Stimulated activated CD8-positive, alpha-beta memory T cell treated with anti-CD3 and anti-CD28 coated beads, Interleukin-7, amount 100 ng/mL, for 24 hours (primary cell): ENCODE data around the gene KIR3DL1.
"Not testable (repeated sequence)": the region's sequence is repeated elsewhere in the genome, so short reads cannot be mapped to it uniquely, and the experiment has no call there.

Experiments used
- DNase-seq: peaks from one replicate; pipeline ENCODE4 v3.0.0-alpha.2; 2020; ENCODE audit warnings: low read depth

KIR3DL1 gene

GRCh38 chr19:54814571-54814970, 1.7 kb upstream of the KIR3DL1 start:
- DNase-seq, result not testable (repeated sequence)

- no peak for DNase-seq
Observed at GRCh38 chr19:54817670-54818536, 1.6 kb downstream of the KIR3DL1 start.

GRCh38 chr19:54824416-54824815, 8.1 kb downstream of the KIR3DL1 start:
- DNase-seq, result not testable (repeated sequence)

- not testable (repeated sequence) for DNase-seq
Observed at GRCh38 chr19:54825326-54825725, 9.1 kb downstream of the KIR3DL1 start.

GRCh38 chr19:54828064-54828463, 11.8 kb downstream of the KIR3DL1 start:
- DNase-seq, result not testable (repeated sequence)

DNA sequence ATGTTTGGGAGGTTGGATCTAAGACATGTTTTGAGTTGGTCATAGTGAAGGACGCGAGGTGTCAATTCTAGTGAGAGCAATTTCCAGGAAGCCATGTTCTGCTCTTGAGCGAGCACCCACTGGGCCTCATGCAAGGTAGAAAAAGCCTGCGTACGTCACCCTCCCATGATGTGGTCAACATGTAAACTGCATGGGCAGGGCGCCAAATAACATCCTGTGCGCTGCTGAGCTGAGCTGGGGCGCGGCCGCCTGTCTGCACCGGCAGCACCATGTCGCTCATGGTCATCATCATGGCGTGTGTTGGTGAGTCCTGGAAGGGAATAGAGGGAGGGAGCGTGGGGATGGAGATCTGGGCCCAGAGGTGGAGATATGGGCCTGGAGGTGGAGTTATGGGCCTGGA, 16.2 kb downstream of the KIR3DL1 start, which contains the start of gene KIR2DS4:
TSS of gene KIR2DS4 (plus strand) at position 181 of the 400 bp plus-strand sequence.
- DNase-seq, result not testable (repeated sequence)

- not testable (repeated sequence) for DNase-seq
Observed at GRCh38 chr19:54835126-54835525, 18.9 kb downstream of the KIR3DL1 start.

- not testable (repeated sequence) for DNase-seq
Observed at GRCh38 chr19:54837522-54837921, 21.3 kb downstream of the KIR3DL1 start.

GRCh38 chr19:54843171-54843570, 26.9 kb downstream of the KIR3DL1 start:
- DNase-seq, result not testable (repeated sequence)

DNA sequence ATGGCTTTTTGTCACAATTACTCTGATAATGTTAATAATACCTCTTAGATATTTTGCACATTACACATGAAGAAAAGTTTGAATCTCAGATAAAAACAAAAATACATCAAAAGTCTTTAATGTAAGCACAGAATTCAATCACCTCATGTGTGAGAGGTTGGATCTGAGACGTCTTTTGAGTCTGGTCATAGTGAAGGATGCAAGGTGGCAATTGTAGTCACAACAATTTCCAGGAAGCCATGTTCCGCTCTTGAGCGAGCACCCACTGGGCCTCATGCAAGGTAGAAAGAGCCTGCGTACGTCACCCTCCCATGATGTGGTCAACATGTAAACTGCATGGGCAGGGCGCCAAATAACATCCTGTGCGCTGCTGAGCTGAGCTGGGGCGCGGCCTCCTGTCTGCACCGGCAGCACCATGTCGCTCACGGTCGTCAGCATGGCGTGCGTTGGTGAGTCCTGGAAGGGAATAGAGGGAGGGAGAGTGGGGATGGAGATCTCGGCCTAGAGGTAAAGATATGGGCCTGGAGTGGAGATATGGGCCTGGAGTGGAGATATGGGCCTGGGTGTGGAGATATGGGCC, 33.9 kb downstream of the KIR3DL1 start, which contains the start of gene KIR3DL2:
TSS of gene KIR3DL2 (plus strand) at position 383 of the 580 bp plus-strand sequence. CDS start at position 416, 33 bp downstream.
- DNase-seq, result not testable (repeated sequence)

DNA sequence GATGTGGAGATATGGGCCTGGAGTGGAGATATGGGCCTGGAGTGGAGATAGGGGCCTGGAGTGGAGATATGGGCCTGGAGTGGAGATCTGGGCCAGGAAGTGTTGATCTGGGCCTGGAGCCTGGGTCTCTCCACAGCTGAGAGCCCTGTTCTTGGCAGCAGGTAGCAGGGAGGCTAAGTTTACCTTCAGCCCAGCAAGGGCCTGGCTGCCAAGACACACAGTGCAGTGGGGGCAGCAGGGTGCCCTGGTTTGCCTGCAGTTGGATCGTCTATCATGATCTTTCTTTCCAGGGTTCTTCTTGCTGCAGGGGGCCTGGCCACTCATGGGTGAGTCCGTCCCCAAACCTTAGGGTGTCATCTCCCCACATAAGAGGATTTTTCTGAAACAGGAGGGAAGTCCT, 34.7 kb downstream of the KIR3DL1 start:
- DNase-seq, result no peak

DNA sequence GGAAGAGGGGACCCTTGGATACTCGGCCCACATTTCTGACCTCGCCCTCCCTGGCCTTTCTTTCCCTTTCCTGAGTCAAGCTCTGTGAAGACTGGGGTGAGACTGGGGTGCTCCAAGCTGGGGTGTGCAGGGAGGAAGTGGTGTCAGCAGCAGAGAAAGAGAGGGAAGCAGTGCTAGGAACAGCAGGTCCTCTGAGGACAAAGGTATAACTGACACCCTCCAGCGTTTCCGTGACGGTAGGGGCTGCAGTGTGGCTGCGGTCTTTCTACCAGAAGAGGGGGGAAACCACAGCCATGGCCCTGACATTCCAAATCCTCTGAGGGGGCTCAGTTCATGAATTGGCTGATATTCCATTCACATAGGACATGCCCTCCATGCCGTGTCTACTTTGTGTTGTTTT, 35.1 kb downstream of the KIR3DL1 start:
- no peak for DNase-seq

DNA sequence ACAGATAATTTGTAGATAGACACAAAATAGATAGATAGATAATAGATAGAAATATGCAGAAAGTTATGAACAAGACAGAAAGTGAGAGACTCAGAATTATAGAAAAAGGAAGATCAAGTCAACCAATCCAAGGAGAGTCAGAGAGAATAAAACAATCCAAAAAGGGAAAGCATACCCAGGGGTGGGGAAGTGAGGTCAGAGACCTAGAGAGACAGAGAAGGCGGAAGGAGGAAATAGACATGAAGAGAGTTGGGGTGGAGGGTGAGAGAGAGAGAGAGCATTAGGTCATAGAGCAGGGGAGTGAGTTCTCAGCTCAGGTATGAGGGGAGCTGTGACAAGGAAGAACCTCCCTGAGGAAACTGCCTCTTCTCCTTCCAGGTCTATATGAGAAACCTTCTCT, 39.0 kb downstream of the KIR3DL1 start:
- not testable (repeated sequence) for DNase-seq

GRCh38 chr19:54858476-54858875, 42.2 kb downstream of the KIR3DL1 start:
- not testable (repeated sequence) for DNase-seq

- DNase-seq, result not testable (repeated sequence)
Observed at GRCh38 chr19:54859421-54859820, 43.2 kb downstream of the KIR3DL1 start.

DNA sequence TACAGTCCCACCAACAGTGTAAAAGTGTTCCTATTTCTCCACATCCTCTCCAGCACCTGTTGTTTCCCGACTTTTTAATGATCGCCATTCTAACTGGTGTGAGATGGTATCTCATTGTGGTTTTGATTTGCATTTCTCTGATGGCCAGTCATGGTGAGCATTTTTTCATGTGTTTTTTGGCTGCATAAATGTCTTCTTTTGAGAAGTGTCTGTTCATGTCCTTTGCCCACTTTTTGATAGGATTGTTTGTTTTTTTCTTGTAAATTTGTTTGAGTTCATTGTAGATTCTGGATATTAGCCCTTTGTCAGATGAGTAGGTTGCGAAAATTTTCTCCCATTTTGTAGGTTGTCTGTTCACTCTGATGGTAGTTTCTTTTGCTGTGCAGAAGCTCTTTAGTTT, 47.2 kb downstream of the KIR3DL1 start:
- not testable (repeated sequence) for DNase-seq

DNA sequence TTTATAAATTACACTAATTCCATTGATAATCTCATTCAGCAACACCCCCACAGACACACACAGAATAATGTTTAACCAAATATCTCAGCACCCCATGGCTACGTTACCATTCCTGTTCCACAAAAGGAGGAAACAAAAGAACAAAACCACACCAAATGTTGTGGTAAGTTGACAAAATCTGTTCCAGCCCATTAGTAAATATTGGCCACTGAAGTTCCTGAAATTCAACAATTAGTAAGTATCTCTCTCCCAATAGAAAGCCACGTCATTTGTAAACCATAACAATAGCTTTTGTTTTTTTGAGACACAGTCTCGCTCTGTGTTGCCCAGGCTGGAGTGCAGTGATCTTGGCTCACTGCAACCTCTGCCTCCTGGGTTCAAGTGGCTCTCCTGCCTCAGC, 55.4 kb downstream of the KIR3DL1 start:
- no peak for DNase-seq

DNA sequence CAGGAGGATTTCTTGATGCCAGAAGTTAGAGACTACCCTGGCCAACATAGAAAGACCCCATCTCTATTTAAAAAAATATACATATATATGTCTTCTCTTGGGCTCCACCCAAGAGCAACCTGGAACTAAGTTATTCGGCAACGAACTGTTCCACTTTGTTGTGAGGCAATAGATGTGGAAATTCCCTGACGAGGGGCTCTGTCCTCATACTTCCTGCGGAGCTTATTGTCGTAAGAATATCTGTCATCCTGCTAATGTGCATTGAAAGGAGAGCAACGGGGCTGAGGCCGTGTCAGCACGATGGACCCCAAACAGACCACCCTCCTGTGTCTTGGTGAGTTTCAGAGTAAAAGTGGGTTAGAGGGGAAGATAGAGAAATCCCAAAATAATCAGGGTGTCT, 57.7 kb downstream of the KIR3DL1 start, which contains the start of gene FCAR:
TSS of gene FCAR (plus strand) at position 246 of the 400 bp plus-strand sequence. CDS start at position 301, 55 bp downstream.
- DNase-seq, result no peak

DNA sequence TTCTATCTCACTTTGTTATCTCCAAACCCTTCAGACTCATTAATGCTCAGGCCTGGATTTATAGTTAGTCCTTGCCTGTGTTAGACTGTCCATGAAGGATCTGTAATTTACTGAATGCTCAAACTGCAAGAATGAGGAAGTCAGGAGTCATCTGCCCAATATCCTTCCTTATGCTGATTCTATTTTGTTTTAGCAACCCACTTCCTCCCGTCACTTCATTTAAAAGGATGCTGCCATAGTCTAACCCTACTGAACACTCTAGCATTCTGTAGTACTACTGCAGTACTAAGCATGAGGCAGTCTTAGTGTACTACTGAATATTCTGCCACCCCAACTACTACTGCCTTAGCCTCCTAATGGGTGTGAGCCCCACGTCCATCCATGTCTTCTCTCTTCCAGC, 59.2 kb downstream of the KIR3DL1 start:
- DNase-seq, result no peak

- DNase-seq, result no peak
Observed at GRCh38 chr19:54877471-54877870, 61.2 kb downstream of the KIR3DL1 start.
